OCI-LY3 (cell line): ENCODE results near the gene SLC2A13.

ENCODE experiments used
- CTCF ChIP-seq: fragments of 200-600, 300-600 bp; sonication (generic); IDR thresholded peaks from 2 replicates; pipeline ENCODE4 v1.5.1; 2014; ENCODE audit warnings: antibody characterized with exemption, low read length, low read depth
- EZH2phosphoT487 ChIP-seq: fragments of 200-600 bp; shearing (Covaris generic); IDR thresholded peaks from 2 replicates; pipeline ENCODE4 v1.6.1; 2018; ENCODE audit warnings: antibody characterized with exemption, mixed run types, low read depth

GRCh38 chr12:40056373-40056772, 49.5 kb downstream of the SLC2A13 start:
- TF ChIP-seq CTCF (no peak), EZH2phosphoT487 (no peak)
